ENCODE results near the gene LYZL4. TPM values are rescaled to one million over a fixed set of nuclear protein-coding genes. Genes with fewer than 3 reads are reported as not detected.

LYZL4 gene
- total and polyA plus RNA-seq, 10 of the 15 experiments (the other 5 are each of a cell fraction or from before 2014, with no cell fraction given), result 0.10 to 0.11 (median 0.11) TPM; not detected in 7

GRCh38 chr3:42366550-42366949, 43.9 kb downstream of the LYZL4 start:
- Histone ChIP-seq H3K4me1 (ENCODE audit: control insufficient read depth, insufficient read depth, low read length) (no peaks in the 10 kb centered on the region), H3K27me3 (replicated peaks in 1 of 2; ENCODE audit: control insufficient read depth in 2 of 2, insufficient read depth in 2 of 2, low read length in 1 of 2) (no peaks in the 10 kb centered on the region), H3K36me3 (ENCODE audit: control insufficient read depth in 2 of 2, insufficient read depth in 2 of 2, low read length in 1 of 2) (no peaks in the 10 kb centered on the region), H3K4me3 (no peak overlapping the region), H4K20me1 (ENCODE audit: control insufficient read depth, insufficient read depth) (no peaks in the 10 kb centered on the region), H2AFZ (ENCODE audit: control insufficient read depth, low read depth, low read length) (no peak overlapping the region), H3K27ac (ENCODE audit: control insufficient read depth, insufficient read depth) (no peak overlapping the region), H3K9me3 (replicated peaks; ENCODE audit: control insufficient read depth, insufficient read depth, low read length) (peaks cover 2% of the 10 kb centered on the region; the same call in 1 of the 3 replicates), H3K79me2 (ENCODE audit: control insufficient read depth, insufficient read depth, low read length) (no peaks in the 10 kb centered on the region), H3K9ac (ENCODE audit: control insufficient read depth, insufficient read depth, low read length) (no peak overlapping the region), H3K4me2 (ENCODE audit: control insufficient read depth, insufficient read depth) (no peak overlapping the region)
- in situ Hi-C loops (cut with MboI), result no loop called here
- ATAC-seq, result no peak
- no peak for FAIRE-seq
- DNase-seq (ENCODE audit: low read depth, low spot score), result no peak
- RAD21 ChIA-PET (ENCODE audit: unreplicated experiment), result no interaction called here
- CTCF ChIA-PET, result interaction anchor here (1.1 kb wide), 1 partner anchor 175 kb away, joined by 3 read pairs; no protein-coding TSS in a partner anchor
- POLR2A ChIA-PET, result no interaction called here
- SMC1A ChIA-PET (ENCODE audit: uncharacterized antibody, unreplicated experiment), result no interaction called here
- no TSS peak for BruUV-seq (replicated peaks)
- 32% methylated on average over 3 of the region's 3 CpGs for WGBS (ENCODE audit: insufficient coverage, insufficient replicate concordance, low lambda C conversion rate, missing lambda C conversion rate)
- intact Hi-C loops (cut with micrococcal nuclease; ENCODE audit: unreplicated experiment), result no loop called here
- TF ChIP-seq RB1 (IDR thresholded peaks at IDR 0.05; ENCODE audit: borderline replicate concordance), result no peak
- TF ChIP-seq, protein P1, sequence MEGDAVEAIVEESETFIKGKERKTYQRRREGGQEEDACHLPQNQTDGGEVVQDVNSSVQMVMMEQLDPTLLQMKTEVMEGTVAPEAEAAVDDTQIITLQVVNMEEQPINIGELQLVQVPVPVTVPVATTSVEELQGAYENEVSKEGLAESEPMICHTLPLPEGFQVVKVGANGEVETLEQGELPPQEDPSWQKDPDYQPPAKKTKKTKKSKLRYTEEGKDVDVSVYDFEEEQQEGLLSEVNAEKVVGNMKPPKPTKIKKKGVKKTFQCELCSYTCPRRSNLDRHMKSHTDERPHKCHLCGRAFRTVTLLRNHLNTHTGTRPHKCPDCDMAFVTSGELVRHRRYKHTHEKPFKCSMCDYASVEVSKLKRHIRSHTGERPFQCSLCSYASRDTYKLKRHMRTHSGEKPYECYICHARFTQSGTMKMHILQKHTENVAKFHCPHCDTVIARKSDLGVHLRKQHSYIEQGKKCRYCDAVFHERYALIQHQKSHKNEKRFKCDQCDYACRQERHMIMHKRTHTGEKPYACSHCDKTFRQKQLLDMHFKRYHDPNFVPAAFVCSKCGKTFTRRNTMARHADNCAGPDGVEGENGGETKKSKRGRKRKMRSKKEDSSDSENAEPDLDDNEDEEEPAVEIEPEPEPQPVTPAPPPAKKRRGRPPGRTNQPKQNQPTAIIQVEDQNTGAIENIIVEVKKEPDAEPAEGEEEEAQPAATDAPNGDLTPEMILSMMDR (IDR thresholded peaks at IDR 0.05 in 2 of 3, conservative IDR thresholded peaks at IDR 0.05 in 1 of 3; ENCODE audit: control insufficient read depth in 2 of 3, extremely low read depth in 1 of 3, insufficient read depth in 1 of 3, low read depth in 3 of 3, low read length in 3 of 3), result no peak
- TF ChIP-seq MXI1 (IDR thresholded peaks at IDR 0.05; ENCODE audit: low read depth, low read length), result no peak
- no peak for TF ChIP-seq ZNF207 (IDR thresholded peaks at IDR 0.05; ENCODE audit: borderline replicate concordance)
- TF ChIP-seq BCL3 (IDR thresholded peaks at IDR 0.05; ENCODE audit: borderline replicate concordance, insufficient read depth, low read depth, low read length, poor library complexity, severe bottlenecking), result no peak
- no peak for TF ChIP-seq BMI1 (IDR thresholded peaks at IDR 0.05; ENCODE audit: borderline replicate concordance)
- no peak for TF ChIP-seq RUNX3 (IDR thresholded peaks at IDR 0.05; ENCODE audit: low read length)
- TF ChIP-seq YBX1 (IDR thresholded peaks at IDR 0.05), result no peak
- no peak for TF ChIP-seq SUZ12 (IDR thresholded peaks at IDR 0.05; ENCODE audit: unreplicated experiment)
- TF ChIP-seq FOXK2 (IDR thresholded peaks at IDR 0.05), result no peak
- no peak for TF ChIP-seq HDAC6 (IDR thresholded peaks at IDR 0.05; ENCODE audit: unreplicated experiment)
- TF ChIP-seq, protein P2, sequence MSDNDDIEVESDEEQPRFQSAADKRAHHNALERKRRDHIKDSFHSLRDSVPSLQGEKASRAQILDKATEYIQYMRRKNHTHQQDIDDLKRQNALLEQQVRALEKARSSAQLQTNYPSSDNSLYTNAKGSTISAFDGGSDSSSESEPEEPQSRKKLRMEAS (IDR thresholded peaks at IDR 0.05; ENCODE audit: low read depth, low read length), result no peak

Measured in GM12878 (cell line).